ENCODE results near the gene GRIN3A. TPM values are rescaled to one million over a fixed set of nuclear protein-coding genes. Genes with fewer than 3 reads are reported as not detected.

The GRIN3A gene
- total RNA-seq = not detected in 2 replicates

DNA sequence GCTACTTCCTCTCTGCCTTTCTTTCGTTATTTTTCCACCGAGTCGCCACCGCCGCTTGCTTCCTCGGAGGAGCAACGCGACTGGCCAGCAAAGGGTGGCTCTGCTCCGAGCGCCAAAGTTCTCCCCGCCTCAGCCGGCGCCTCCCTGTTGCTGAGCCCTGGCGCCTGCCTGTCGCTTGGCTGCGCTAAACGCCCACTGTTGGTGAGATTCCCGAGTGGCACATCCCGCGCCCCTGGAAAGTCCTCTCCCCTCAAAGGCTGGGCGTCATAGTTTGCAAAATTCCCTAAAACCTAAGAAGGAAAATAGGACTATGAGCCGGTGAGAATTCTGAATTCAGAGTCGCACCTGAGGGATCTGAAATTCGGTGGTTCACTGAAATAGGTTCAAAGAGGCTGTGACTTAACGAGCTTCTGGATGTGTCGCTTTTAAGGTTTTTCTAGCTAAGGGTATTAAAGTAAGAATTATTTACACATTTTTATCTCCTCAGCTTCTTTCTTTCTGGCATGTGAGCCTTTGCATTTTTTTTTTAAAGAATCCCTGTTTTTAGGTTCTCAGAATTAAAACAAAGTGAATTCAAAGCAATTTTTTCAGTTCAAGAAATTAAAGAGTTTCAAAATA, at the start of gene GRIN3A:
Gene GRIN3A, minus strand, starts transcription at position 82 of the 618 bp plus-strand sequence. CDS start 668 bp downstream, outside the sequence.
- Mint-ChIP-seq H3K27me3 (ENCODE audit: low read depth) (peaks cover 42% of the 10 kb centered on the region), H3K4me3 (ENCODE audit: low read depth) (no peak within 1 kb of the TSS), H3K4me1 (ENCODE audit: low read depth) (peaks cover 3% of the 10 kb centered on the region), H3K36me3 (ENCODE audit: low read depth) (no peaks in the 10 kb centered on the region), H3K9me3 (no peaks in the 10 kb centered on the region), H3K27ac (no peak within 1 kb of the TSS)
- no peak for DNase-seq (ENCODE audit: low spot score)
- intact Hi-C loops (cut with micrococcal nuclease) = no loop called here

DNA sequence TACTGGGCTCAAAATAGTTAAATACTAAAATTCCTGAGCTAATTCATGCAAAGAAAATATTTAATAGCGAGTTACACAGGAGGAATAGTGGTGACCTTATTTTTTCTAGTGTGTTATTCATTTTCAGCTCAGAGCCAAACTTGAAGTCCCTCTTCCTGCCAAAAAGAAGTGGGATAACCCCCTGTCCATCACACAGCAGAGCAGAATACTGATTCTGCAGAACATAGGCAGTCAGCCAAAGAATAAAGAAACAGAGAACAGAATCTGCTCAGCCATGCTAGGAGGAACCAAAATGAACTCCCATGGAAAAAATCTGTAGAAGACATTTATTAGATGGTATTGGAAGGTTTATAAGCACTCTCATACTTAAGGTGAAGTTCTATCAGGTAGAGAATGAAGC, 49.4 kb upstream of the GRIN3A start:
- intact Hi-C loops (cut with micrococcal nuclease) = no loop called here
- no peaks in the 10 kb centered on the region for H3K4me1 Mint-ChIP-seq (ENCODE audit: low read depth)
- H3K4me3 Mint-ChIP-seq (ENCODE audit: low read depth) = no peak overlapping the region
- no peak overlapping the region for H3K27ac Mint-ChIP-seq
- no peaks in the 10 kb centered on the region for H3K27me3 Mint-ChIP-seq (ENCODE audit: low read depth)
- H3K9me3 Mint-ChIP-seq = no peaks in the 10 kb centered on the region
- no peak for DNase-seq (ENCODE audit: low spot score)
- no peaks in the 10 kb centered on the region for H3K36me3 Mint-ChIP-seq (ENCODE audit: low read depth)

DNA sequence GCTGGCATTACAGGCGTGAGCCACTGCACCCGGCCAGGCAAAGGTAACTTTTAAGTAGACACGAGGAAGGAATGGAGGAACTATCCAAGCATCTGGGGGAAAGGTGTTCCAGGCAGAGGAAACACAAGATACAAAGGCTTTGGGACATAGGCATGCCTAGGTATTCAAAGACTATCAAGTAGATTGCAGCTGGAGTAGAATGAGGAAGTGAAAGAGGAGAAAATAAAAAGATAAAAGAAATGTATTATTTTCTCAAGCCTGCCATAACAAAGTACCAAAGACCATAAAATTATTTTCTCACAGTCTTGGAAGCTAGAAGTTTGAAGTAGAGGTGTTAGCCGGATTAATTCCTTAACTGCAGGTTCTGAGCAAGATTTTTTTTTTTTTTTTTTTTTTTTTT, 39.9 kb upstream of the GRIN3A start:
- no peaks in the 10 kb centered on the region for H3K27me3 Mint-ChIP-seq (ENCODE audit: low read depth)
- H3K4me3 Mint-ChIP-seq (ENCODE audit: low read depth) = no peak overlapping the region
- intact Hi-C loops (cut with micrococcal nuclease) = no loop called here
- H3K27ac Mint-ChIP-seq = no peak overlapping the region
- H3K4me1 Mint-ChIP-seq (ENCODE audit: low read depth) = no peaks in the 10 kb centered on the region
- DNase-seq (ENCODE audit: low spot score) = no peak
- no peaks in the 10 kb centered on the region for H3K36me3 Mint-ChIP-seq (ENCODE audit: low read depth)
- no peaks in the 10 kb centered on the region for H3K9me3 Mint-ChIP-seq

DNA sequence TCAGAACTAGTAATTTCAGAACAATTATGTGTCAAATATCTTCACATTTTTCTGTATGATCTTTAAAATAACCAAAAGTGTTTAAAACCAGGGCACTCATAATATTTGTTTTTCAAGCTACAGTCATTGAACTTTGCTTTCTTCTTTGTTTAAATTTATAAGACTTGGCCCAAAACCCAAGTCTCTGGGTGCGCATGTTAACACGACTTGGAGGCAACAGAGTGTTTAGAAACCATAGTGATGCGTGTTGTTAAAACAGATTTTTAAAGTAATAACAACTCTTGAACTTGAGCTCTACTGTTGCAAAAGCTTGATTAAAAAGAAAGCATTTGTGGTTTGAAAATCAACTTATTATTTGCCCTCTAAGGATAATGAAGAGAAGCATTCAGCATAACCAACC, 26.0 kb upstream of the GRIN3A start:
- H3K9me3 Mint-ChIP-seq = no peaks in the 10 kb centered on the region
- H3K4me3 Mint-ChIP-seq (ENCODE audit: low read depth) = no peak overlapping the region
- no peaks in the 10 kb centered on the region for H3K27me3 Mint-ChIP-seq (ENCODE audit: low read depth)
- intact Hi-C loops (cut with micrococcal nuclease) = no loop called here
- H3K4me1 Mint-ChIP-seq (ENCODE audit: low read depth) = no peaks in the 10 kb centered on the region
- no peak overlapping the region for H3K27ac Mint-ChIP-seq
- H3K36me3 Mint-ChIP-seq (ENCODE audit: low read depth) = no peaks in the 10 kb centered on the region
- no peak for DNase-seq (ENCODE audit: low spot score)

DNA sequence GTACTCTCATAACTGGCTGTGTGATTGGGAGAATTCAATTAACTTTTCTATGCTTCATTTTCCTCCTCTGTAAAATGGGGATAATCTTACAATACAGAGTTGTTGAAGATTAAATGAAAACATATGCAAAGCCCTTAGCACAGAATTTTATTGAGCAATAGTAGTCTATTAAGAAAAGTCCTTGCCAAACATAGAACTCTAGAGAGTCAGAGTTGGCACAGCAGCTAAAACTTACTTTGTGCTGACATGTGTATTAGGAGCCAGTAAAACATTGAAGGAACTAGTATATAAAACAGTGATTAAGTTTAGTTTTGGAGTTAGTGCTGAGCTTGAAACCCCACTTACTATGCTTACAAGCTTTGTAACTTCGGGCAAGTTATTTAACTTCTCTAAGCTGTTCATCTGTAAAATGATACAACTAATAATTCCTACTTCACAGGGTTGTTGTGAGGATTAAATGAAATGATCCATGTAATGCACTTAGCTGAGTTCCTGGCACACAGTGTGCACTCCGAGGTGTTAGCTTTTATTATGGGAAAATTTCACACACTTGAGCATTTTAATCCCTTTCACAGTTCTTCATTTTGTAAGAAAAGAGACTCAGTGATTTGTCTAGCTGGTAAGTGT, 20.0 kb upstream of the GRIN3A start:
- no peaks in the 10 kb centered on the region for H3K4me1 Mint-ChIP-seq (ENCODE audit: low read depth)
- H3K4me3 Mint-ChIP-seq (ENCODE audit: low read depth) = no peak overlapping the region
- H3K27me3 Mint-ChIP-seq (ENCODE audit: low read depth) = no peaks in the 10 kb centered on the region
- no peak for DNase-seq (ENCODE audit: low spot score)
- no peak overlapping the region for H3K27ac Mint-ChIP-seq
- no peaks in the 10 kb centered on the region for H3K9me3 Mint-ChIP-seq
- no peaks in the 10 kb centered on the region for H3K36me3 Mint-ChIP-seq (ENCODE audit: low read depth)
- intact Hi-C loops (cut with micrococcal nuclease) = no loop called here

DNA sequence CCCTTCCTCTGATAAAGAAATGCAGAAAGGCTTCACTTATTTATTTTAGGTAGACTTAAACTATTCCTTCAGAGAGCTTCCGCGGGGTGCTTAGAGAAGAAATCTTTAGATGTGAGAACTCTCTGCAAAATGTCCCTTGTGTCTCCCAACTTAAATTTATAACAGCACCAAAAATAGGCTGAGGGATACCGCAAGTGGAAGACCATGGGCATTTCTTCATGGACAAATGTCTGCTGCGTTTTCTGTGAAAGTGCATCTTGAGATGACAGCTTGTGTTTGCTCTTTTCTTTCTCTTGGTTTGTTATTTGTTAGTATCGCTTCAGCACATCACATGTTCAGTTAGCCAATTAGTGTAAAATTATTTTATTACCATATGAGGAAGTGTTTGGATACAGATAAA, 15.3 kb upstream of the GRIN3A start:
- no peaks in the 10 kb centered on the region for H3K36me3 Mint-ChIP-seq (ENCODE audit: low read depth)
- H3K4me3 Mint-ChIP-seq (ENCODE audit: low read depth) = no peak overlapping the region
- H3K27me3 Mint-ChIP-seq (ENCODE audit: low read depth) = no peaks in the 10 kb centered on the region
- H3K4me1 Mint-ChIP-seq (ENCODE audit: low read depth) = no peaks in the 10 kb centered on the region
- no peak overlapping the region for H3K27ac Mint-ChIP-seq
- DNase-seq (ENCODE audit: low spot score) = no peak
- intact Hi-C loops (cut with micrococcal nuclease) = no loop called here
- H3K9me3 Mint-ChIP-seq = no peaks in the 10 kb centered on the region

DNA sequence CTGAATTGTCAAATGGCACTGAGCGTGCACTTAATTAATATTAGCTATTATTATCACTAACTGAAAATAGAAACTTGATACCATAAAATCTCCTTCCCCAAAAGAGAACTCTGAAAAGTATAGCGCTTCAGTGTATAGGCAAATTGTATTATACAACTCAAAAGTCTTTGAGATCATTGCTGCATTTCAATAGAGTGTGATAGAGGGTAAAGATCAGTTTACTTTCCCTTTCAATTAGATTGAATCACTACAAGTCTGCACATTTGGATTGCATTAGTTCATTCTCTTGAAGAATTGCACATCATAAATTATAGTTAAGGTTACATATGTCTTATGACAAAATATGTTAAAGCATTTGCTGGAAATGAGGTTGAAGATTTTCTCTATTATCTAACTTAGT, 13.4 kb upstream of the GRIN3A start:
- Mint-ChIP-seq H3K27ac (no peak overlapping the region), H3K36me3 (ENCODE audit: low read depth) (no peaks in the 10 kb centered on the region), H3K9me3 (no peaks in the 10 kb centered on the region), H3K4me3 (ENCODE audit: low read depth) (no peak overlapping the region), H3K27me3 (ENCODE audit: low read depth) (no peaks in the 10 kb centered on the region), H3K4me1 (ENCODE audit: low read depth) (no peaks in the 10 kb centered on the region)
- intact Hi-C loops (cut with micrococcal nuclease) = no loop called here
- no peak for DNase-seq (ENCODE audit: low spot score)

DNA sequence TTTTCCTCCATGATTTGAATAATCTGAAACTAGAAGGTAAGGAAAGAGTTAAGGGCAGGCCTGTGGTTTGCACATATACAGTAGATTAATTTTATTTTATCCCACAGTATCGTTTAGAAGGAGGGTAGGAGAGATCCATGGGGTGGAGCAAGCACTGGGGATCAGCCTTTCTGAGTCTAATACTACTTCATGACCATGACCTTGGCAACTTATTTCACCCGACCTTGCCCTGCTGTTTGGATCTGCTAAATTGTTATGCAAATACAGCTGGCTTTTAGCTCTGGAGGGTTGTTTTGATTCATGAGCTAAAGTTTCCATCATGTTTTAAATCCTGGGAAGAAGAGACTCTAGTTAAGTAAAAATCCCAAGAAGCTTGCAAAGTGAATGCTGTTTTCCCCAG, 864 bp upstream of the GRIN3A start:
- Mint-ChIP-seq H3K36me3 (ENCODE audit: low read depth) (no peaks in the 10 kb centered on the region), H3K27me3 (ENCODE audit: low read depth) (peaks cover 39% of the 10 kb centered on the region), H3K4me1 (ENCODE audit: low read depth) (peaks cover 3% of the 10 kb centered on the region), H3K9me3 (no peaks in the 10 kb centered on the region), H3K27ac (no peak overlapping the region), H3K4me3 (ENCODE audit: low read depth) (no peak overlapping the region)
- intact Hi-C loops (cut with micrococcal nuclease) = no loop called here
- DNase-seq (ENCODE audit: low spot score) = no peak

DNA sequence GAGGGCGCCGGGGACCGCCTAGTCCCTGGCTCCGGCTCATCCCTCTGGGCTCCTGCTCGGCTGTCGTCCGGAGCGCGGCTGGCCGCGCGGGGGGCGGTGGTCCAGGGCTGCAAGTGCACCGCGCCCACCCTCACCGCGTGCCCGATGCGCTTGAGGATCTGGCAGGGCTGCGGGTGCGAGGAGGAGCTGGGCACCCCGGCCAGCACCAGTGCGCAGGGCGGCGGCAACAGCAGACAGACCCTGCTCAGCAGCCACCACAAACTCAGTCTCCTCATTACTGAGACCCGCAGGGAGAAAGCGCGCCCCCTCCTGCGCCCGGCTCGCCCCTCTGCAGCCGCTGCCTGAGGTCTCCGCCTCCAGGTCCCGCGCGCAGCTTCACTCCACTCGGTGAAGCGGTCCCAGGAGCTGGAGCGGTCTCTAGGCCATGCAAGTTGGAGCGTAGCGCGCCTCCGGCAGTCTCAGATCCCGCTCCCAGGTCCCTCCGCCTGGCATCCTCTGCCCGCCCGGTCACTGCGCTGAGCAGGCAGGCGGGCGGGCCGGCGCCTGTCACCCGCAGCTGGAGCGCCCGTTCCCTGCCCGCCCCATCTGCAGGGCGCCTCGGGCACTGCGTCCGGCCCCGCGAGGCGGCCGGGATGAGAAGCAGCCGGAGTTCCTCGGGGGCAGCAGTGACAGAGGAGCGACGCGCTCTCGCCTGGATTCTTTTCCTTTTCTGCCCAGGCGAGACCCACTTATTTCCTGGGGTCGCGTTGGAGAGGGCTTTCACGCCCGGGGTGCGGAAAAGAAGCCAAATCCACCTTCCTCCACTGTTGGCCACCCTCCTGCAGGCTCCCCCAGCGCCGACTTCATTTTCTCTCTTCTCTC, 512 bp downstream of the GRIN3A start:
- H3K27me3 Mint-ChIP-seq (ENCODE audit: low read depth) = peaks cover 42% of the 10 kb centered on the region
- H3K4me1 Mint-ChIP-seq (ENCODE audit: low read depth) = peaks cover 3% of the 10 kb centered on the region
- H3K9me3 Mint-ChIP-seq = no peaks in the 10 kb centered on the region
- intact Hi-C loops (cut with micrococcal nuclease) = no loop called here
- H3K4me3 Mint-ChIP-seq (ENCODE audit: low read depth) = no peak overlapping the region
- no peaks in the 10 kb centered on the region for H3K36me3 Mint-ChIP-seq (ENCODE audit: low read depth)
- no peak for DNase-seq (ENCODE audit: low spot score)
- H3K27ac Mint-ChIP-seq = no peak overlapping the region

DNA sequence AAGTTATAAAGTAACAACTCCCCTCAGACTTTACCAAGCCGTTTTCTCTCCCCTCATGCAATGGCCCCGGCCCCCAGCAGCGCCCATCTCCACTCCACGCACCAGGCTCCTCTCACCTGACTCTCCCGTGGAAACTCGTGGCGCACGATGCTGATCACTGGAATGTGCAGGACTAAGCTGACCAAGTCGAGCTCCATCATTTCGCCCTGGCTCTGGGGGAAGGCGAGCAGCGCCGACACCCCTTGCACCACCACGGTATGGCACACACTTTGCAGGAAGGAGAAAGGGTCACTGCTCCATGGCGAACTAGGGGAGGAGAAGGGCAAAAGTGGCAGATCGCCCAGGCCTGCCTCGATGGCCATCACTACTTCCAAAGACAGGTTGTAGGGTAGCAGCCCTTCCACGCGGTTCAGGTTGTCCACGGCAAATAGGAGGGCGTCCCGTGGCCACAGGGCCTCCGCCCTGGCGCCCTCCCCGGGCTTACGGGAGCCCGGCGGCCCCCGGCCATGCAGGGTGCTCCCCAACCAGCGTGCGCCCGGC, 1.2 kb downstream of the GRIN3A start:
- Mint-ChIP-seq H3K9me3 (no peaks in the 10 kb centered on the region), H3K4me1 (ENCODE audit: low read depth) (peaks cover 3% of the 10 kb centered on the region), H3K27ac (no peak overlapping the region), H3K36me3 (ENCODE audit: low read depth) (no peaks in the 10 kb centered on the region), H3K27me3 (ENCODE audit: low read depth) (peaks cover 42% of the 10 kb centered on the region), H3K4me3 (ENCODE audit: low read depth) (no peak overlapping the region)
- DNase-seq (ENCODE audit: low spot score) = no peak
- intact Hi-C loops (cut with micrococcal nuclease) = no loop called here

DNA sequence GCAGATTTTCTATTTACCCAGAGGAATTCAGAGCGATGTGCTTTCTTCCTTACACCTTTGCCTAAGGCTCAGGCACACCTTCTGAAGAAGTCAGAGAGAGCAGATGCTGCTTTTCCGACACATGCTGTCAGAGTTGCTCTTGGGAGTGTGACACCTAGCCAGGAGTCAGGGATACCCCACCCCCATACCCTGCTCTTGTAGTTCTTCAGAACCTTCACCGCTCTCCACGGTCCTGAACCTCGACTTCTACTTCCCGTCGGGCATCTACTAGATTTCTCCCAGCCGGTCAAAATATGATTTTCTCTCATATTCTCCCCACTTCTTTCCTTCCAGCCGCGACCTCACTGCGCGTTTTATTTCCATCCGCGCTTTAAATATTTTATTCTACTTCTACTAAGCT, 1.7 kb downstream of the GRIN3A start:
- Mint-ChIP-seq H3K27me3 (ENCODE audit: low read depth) (peaks cover 42% of the 10 kb centered on the region), H3K27ac (no peak overlapping the region), H3K4me1 (ENCODE audit: low read depth) (peaks cover 3% of the 10 kb centered on the region), H3K36me3 (ENCODE audit: low read depth) (no peaks in the 10 kb centered on the region), H3K4me3 (ENCODE audit: low read depth) (no peak overlapping the region), H3K9me3 (no peaks in the 10 kb centered on the region)
- intact Hi-C loops (cut with micrococcal nuclease) = no loop called here
- no peak for DNase-seq (ENCODE audit: low spot score)

DNA sequence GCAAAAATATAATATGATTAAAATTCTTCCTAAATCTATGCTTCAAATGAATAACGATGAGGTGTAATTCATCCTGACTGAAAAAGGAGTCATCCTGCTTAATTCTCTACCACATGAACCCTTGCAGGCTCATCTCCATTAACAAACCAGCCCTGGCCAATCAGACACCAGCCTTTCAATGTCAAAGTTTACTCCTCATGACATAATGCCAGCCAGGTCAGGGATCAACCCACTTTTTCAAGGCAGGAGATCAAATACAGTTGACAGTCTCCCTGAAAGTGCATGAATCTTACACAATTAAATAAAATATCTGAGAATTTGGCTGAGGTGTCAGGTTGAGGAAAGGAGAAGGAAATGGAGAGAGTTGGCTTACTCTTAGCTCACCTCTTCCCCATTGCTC, 7.0 kb downstream of the GRIN3A start:
- Mint-ChIP-seq H3K4me1 (ENCODE audit: low read depth) (no peaks in the 10 kb centered on the region), H3K27ac (no peak overlapping the region), H3K9me3 (no peaks in the 10 kb centered on the region), H3K4me3 (ENCODE audit: low read depth) (no peak overlapping the region), H3K36me3 (ENCODE audit: low read depth) (no peaks in the 10 kb centered on the region), H3K27me3 (ENCODE audit: low read depth) (peaks cover 9% of the 10 kb centered on the region)
- intact Hi-C loops (cut with micrococcal nuclease) = no loop called here
- DNase-seq (ENCODE audit: low spot score) = no peak

Measured in activated T-helper 2 cell treated with anti-CD3 and anti-CD28 coated beads, Interferon-gamma antibody, Interleukin-2, Interleukin-4, amounts not matched to agents 10 μg/mL and 5 μg/mL and 100 μg/mL, durations not matched to agents 14 hours and 24 hours and 36 hours (primary cell).